Ascending aorta (tissue), 2 donors: ENCODE results near the gene PGAP3. TPM values are rescaled to one million over a fixed set of nuclear protein-coding genes. Genes with fewer than 3 reads are reported as not detected.

Experiments
- DNase-seq, 2 donors: peaks; one replicate each; pipeline ENCODE4 v3.0.0-alpha.2; 2019; ENCODE audit warnings: low spot score in 2 of 2
- H3K27ac ChIP-seq, 2 donors: fragments of 200-600 bp; sonication (generic); one replicate each; pipeline ENCODE4 v1.5.1; 2016 to 2017; ENCODE audit warnings: mild to moderate bottlenecking in 1 of 2
- H3K27me3 ChIP-seq: fragments of 200-600 bp; sonication (generic); one replicate; pipeline ENCODE4 v1.5.1; 2017
- H3K36me3 ChIP-seq, 2 donors: fragments of 200-600 bp; sonication (generic); one replicate each; pipeline ENCODE4 v1.5.1; 2016
- H3K4me1 ChIP-seq, 2 donors: fragments of 200-600 bp; sonication (generic); one replicate each; pipeline ENCODE4 v1.5.1; 2016 to 2017; ENCODE audit warnings: mild to moderate bottlenecking in 1 of 2
- H3K4me3 ChIP-seq, 2 donors: fragments of 200-600 bp; sonication (generic); one replicate each; pipeline ENCODE4 v1.5.1; 2016 to 2017; ENCODE audit warnings: mild to moderate bottlenecking in 1 of 2
- H3K9me3 ChIP-seq, 2 donors: fragments of 200-600 bp; sonication (generic); one replicate each; pipeline ENCODE4 v1.5.1; 2016
- intact Hi-C: fragments of 100-400 bp; cut with DNase I; formaldehyde crosslinking; loops from one replicate; pipeline ENCODE4 v1.15.1; 2023
- total RNA-seq: library from RNA; depleted of rRNA; stranded (reverse); fragments of >200 nt; gene quantifications from one replicate; pipeline ENCODE4 v1.1.0, GENCODE V29; 2016
- TF ChIP-seq, protein P1 (sequence below), 3 experiments: fragments of 200-600 bp in 2 of 3; fragments of 450-650 bp in 1 of 3; sonication (generic) in 2 of 3; IDR thresholded peaks; one replicate each; pipeline ENCODE4 v1.5.1; 2016 to 2019; ENCODE audit warnings: antibody characterized with exemption in 3 of 3, mild to moderate bottlenecking in 1 of 3, moderate library complexity in 1 of 3

The PGAP3 gene
- total RNA-seq, 1 donor from 2014 or later, result 29.5 TPM

DNA sequence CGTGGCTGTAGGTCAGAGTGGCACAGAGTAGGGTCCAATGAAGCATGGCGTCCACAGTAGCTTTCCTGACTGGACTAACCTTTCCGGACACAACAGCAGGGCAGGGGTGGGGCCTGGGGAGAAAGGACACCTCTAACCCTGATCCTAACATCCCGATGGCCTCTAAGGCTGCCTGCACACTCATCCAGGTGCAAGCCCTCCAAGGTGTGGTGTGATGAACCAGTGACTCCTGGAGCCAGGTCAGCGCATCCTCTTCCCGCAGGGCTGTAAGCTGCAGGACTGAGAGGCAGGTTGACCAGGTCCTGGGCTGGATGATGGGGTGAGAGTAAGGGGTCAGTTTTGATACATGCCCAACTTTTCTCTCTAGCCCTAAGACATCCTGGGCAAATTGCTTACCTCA lies 8.9 kb upstream of the PGAP3 start:
- H3K27ac ChIP-seq, result no peak overlapping the region
- H3K27me3 ChIP-seq, result no peaks in the 10 kb centered on the region
- no peaks in the 10 kb centered on the region for H3K36me3 ChIP-seq
- H3K4me1 ChIP-seq, result peaks cover 0 to 9% of the 10 kb centered on the region in 2 donors
- DNase-seq, result no peak
- no peak overlapping the region for H3K4me3 ChIP-seq
- H3K9me3 ChIP-seq, result no peaks in the 10 kb centered on the region
- intact Hi-C loops, result no loop called here
- TF ChIP-seq, protein P1, sequence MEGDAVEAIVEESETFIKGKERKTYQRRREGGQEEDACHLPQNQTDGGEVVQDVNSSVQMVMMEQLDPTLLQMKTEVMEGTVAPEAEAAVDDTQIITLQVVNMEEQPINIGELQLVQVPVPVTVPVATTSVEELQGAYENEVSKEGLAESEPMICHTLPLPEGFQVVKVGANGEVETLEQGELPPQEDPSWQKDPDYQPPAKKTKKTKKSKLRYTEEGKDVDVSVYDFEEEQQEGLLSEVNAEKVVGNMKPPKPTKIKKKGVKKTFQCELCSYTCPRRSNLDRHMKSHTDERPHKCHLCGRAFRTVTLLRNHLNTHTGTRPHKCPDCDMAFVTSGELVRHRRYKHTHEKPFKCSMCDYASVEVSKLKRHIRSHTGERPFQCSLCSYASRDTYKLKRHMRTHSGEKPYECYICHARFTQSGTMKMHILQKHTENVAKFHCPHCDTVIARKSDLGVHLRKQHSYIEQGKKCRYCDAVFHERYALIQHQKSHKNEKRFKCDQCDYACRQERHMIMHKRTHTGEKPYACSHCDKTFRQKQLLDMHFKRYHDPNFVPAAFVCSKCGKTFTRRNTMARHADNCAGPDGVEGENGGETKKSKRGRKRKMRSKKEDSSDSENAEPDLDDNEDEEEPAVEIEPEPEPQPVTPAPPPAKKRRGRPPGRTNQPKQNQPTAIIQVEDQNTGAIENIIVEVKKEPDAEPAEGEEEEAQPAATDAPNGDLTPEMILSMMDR (IDR thresholded peaks at IDR 0.05), result no peak

DNA sequence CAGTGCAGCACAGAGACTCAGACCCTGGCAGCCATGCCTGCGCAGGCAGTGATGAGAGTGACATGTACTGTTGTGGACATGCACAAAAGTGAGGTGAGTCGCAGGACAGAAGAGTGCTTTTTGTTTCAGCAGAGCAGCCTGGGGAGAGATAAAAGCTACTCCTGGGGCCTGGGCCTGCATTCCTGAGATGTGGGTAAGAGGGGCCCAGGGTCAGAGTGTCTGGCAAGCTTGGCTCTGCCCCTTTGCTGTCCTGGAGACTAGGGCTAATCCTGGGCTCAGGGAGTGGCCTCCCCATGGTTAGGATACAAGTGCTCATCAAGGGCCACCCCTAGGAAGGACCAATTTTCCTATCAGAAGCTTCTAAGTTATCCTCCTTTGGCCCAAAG lies 7.2 kb upstream of the PGAP3 start:
- no peaks in the 10 kb centered on the region for H3K27me3 ChIP-seq
- no peak for DNase-seq
- no peak overlapping the region for H3K27ac ChIP-seq
- no peaks in the 10 kb centered on the region for H3K9me3 ChIP-seq
- no peaks in the 10 kb centered on the region for H3K36me3 ChIP-seq
- peaks cover 0 to 5% of the 10 kb centered on the region in 2 donors for H3K4me1 ChIP-seq
- TF ChIP-seq, protein P1 (IDR thresholded peaks at IDR 0.05), result no peak
- intact Hi-C loops, result no loop called here
- H3K4me3 ChIP-seq, result no peak overlapping the region

DNA sequence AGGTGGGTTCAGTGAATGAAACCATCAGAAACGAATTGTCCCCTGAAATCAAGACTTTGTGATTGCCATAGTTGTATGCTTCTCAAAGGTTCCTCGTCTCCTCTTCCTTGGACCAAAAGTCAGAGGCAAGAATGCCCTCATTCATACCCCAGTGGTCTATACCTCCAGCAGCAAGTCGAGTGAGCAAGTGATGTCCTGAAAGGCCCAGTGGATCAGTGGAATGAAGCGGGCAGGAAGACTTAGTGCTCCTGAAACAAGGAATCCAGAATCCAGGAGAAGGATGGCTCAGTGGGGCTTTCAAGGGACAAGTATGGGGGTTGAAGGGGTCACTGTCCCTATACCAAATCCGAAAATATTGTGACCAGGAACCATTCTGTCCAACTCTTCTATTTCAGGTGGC lies 6.7 kb upstream of the PGAP3 start:
- Histone ChIP-seq H3K36me3 (no peaks in the 10 kb centered on the region), H3K27ac (no peak overlapping the region), H3K9me3 (no peaks in the 10 kb centered on the region), H3K4me3 (no peak overlapping the region), H3K27me3 (no peaks in the 10 kb centered on the region), H3K4me1 (peaks cover 0 to 5% of the 10 kb centered on the region in 2 donors)
- TF ChIP-seq, protein P1 (IDR thresholded peaks at IDR 0.05), result no peak
- DNase-seq, result no peak
- intact Hi-C loops, result no loop called here

DNA sequence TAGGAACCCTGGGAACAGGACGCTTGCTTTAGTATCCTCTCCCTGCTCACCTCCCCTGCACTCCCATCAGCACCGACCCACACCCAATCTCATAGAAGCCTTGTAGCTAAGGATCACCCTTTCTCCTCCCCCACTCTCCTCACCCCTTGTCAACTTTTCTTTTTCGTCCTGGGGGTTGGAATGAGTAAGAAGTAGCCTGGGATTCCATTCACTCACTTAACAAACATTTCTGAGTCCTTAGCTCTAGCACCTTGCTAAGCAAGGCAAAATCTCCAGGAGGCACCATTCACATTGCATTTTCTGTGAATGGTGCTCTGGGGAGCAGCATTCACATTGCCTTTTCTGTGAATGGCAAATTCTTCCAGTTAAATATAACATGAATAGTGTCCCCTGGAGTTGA lies 1.1 kb upstream of the PGAP3 start:
- Histone ChIP-seq H3K4me3 (peak overlapping the region; percentile 50 to 79), H3K4me1 (peaks cover 0 to 13% of the 10 kb centered on the region in 2 donors), H3K27me3 (no peaks in the 10 kb centered on the region), H3K36me3 (peaks cover 6 to 9% of the 10 kb centered on the region in 2 donors), H3K27ac (peak overlapping the region in 1 of 2 donors; percentile 92), H3K9me3 (no peaks in the 10 kb centered on the region)
- no peak for DNase-seq
- intact Hi-C loops, result loop anchor here (1.0 kb wide), 3 partner anchors 11 to 65 kb away; partner anchors contain the start of gene ERBB2
- TF ChIP-seq, protein P1 (IDR thresholded peaks at IDR 0.05), result no peak

DNA sequence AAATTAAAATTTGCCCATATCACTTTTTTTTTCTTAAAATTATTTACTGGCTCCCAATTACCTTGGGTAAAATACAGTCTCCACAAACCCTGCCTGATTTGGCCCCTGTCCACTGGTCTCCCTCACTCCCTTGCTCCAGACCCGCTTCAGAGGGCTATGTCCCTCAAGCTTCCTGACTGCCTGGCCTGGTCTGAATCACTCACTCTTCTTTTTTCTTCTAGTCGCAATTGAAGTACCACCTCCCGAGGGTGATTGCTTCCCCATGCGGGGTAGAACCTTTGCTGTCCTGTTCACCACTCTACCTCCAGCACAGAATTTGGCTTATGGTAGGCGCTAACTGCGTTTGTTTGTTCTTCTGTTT lies 598 bp upstream of the PGAP3 start:
- Histone ChIP-seq H3K9me3 (no peaks in the 10 kb centered on the region), H3K4me3 (peak overlapping the region; percentile 50 to 79), H3K4me1 (peaks cover 0 to 13% of the 10 kb centered on the region in 2 donors), H3K27ac (peak overlapping the region; percentile 92 to 95), H3K27me3 (no peaks in the 10 kb centered on the region), H3K36me3 (peaks cover 9 to 12% of the 10 kb centered on the region in 2 donors)
- TF ChIP-seq, protein P1 (IDR thresholded peaks at IDR 0.05), result no peak
- intact Hi-C loops, result loop anchor here (1.0 kb wide), 3 partner anchors 10 to 66 kb away; partner anchors contain the start of gene ERBB2
- no peak for DNase-seq

DNA sequence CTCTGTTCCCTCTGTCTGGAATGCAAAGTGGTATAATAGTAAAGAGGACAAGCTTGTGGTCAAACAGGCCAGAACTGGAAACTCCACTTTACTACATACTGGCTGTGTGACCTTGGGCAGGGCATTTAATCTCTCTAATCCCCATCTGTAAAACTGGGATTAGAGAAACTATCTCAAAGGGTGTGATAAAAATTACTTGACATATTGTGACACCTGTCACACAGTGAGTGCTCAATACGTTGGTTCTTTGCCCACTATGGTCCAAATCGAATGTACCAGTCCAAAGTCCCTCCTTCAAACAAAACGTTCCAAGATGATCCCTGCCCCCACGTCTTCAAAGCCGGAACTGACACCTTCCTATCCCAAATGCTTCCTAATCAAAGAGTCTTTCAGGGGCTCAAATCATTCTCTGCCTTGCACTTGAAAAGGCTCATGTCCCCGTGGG lies 734 bp downstream of the PGAP3 start:
- peaks cover 0 to 13% of the 10 kb centered on the region in 2 donors for H3K4me1 ChIP-seq
- DNase-seq, result no peak
- intact Hi-C loops, result loop anchor here (1.0 kb wide), 1 partner anchor 43 kb away; the partner anchor contains the start of gene MIEN1
- H3K36me3 ChIP-seq, result peaks cover 10 to 18% of the 10 kb centered on the region in 2 donors
- TF ChIP-seq, protein P1 (IDR thresholded peaks at IDR 0.05), result no peak
- no peaks in the 10 kb centered on the region for H3K9me3 ChIP-seq
- H3K4me3 ChIP-seq, result peak overlapping the region; percentile 50 to 79
- H3K27ac ChIP-seq, result peak overlapping the region; percentile 92 to 95
- no peaks in the 10 kb centered on the region for H3K27me3 ChIP-seq
